NCI-H1092 (cell line): ENCODE data around the gene SUGCT.
"Not testable (repeated sequence)": the region's sequence is repeated elsewhere in the genome, so short reads cannot be mapped to it uniquely, and the experiment has no call there.

Source experiments
- DNase-seq: peaks from one replicate; lab custom pipeline; 2025; lab: John Stamatoyannopoulos, UW

The SUGCT gene

GRCh38 chr7:40263752-40264390, 129.1 kb downstream of the SUGCT start:
- DNase-seq, result no peak

- DNase-seq, result no peak
Measured at GRCh38 chr7:40267583-40267982, 132.8 kb downstream of the SUGCT start.

- DNase-seq, result not testable (repeated sequence)
Measured at GRCh38 chr7:40268810-40269209, 134.0 kb downstream of the SUGCT start.

GRCh38 chr7:40276061-40276460, 141.3 kb downstream of the SUGCT start:
- DNase-seq, result no peak

- no peak for DNase-seq
Measured at GRCh38 chr7:40279991-40280390, 145.2 kb downstream of the SUGCT start.

- DNase-seq, result no peak
Measured at GRCh38 chr7:40282858-40283257, 148.1 kb downstream of the SUGCT start.

GRCh38 chr7:40283391-40283790, 148.6 kb downstream of the SUGCT start:
- DNase-seq, result no peak

GRCh38 chr7:40288827-40289226, 154.0 kb downstream of the SUGCT start:
- DNase-seq, result no peak

GRCh38 chr7:40297741-40298311, 163.0 kb downstream of the SUGCT start:
- no peak for DNase-seq

- DNase-seq, result no peak
Measured at GRCh38 chr7:40298421-40298820, 163.6 kb downstream of the SUGCT start.

GRCh38 chr7:40299097-40299496, 164.3 kb downstream of the SUGCT start:
- no peak for DNase-seq

- no peak for DNase-seq
Measured at GRCh38 chr7:40300146-40300670, 165.4 kb downstream of the SUGCT start.

- DNase-seq, result no peak
Measured at GRCh38 chr7:40301486-40302068, 166.8 kb downstream of the SUGCT start.

- no peak for DNase-seq
Measured at GRCh38 chr7:40303996-40304395, 169.2 kb downstream of the SUGCT start.

- DNase-seq, result no peak
Measured at GRCh38 chr7:40305229-40305628, 170.4 kb downstream of the SUGCT start.

GRCh38 chr7:40306025-40306424, 171.2 kb downstream of the SUGCT start:
- no peak for DNase-seq

- DNase-seq, result no peak
Measured at GRCh38 chr7:40306596-40306995, 171.8 kb downstream of the SUGCT start.

GRCh38 chr7:40310258-40310657, 175.5 kb downstream of the SUGCT start:
- DNase-seq, result no peak

GRCh38 chr7:40311307-40311706, 176.5 kb downstream of the SUGCT start:
- DNase-seq, result no peak

GRCh38 chr7:40315277-40315676, 180.5 kb downstream of the SUGCT start:
- DNase-seq, result no peak

- no peak for DNase-seq
Measured at GRCh38 chr7:40316176-40316575, 181.4 kb downstream of the SUGCT start.

- DNase-seq, result no peak
Measured at GRCh38 chr7:40324914-40325313, 190.1 kb downstream of the SUGCT start.

GRCh38 chr7:40327113-40327512, 192.3 kb downstream of the SUGCT start:
- DNase-seq, result no peak

- no peak for DNase-seq
Measured at GRCh38 chr7:40327873-40328272, 193.1 kb downstream of the SUGCT start.
